ENCODE data around the gene CFAP68. TPM values are rescaled to one million over a fixed set of nuclear protein-coding genes. Genes with fewer than 3 reads are reported as not detected.

The CFAP68 gene
- total RNA-seq, 4 donors from 2014 or later: 19.4 to 30.9 (median 24.6) TPM

GRCh38 chr11:111911563-111912401 lies 32.4 kb downstream of the CFAP68 start, which contains the start of gene CRYAB:
CRYAB (minus strand) TSS chr11:111911770; CDS start chr11:111911724, 46 bp downstream.
- TF ChIP-seq, protein P1, sequence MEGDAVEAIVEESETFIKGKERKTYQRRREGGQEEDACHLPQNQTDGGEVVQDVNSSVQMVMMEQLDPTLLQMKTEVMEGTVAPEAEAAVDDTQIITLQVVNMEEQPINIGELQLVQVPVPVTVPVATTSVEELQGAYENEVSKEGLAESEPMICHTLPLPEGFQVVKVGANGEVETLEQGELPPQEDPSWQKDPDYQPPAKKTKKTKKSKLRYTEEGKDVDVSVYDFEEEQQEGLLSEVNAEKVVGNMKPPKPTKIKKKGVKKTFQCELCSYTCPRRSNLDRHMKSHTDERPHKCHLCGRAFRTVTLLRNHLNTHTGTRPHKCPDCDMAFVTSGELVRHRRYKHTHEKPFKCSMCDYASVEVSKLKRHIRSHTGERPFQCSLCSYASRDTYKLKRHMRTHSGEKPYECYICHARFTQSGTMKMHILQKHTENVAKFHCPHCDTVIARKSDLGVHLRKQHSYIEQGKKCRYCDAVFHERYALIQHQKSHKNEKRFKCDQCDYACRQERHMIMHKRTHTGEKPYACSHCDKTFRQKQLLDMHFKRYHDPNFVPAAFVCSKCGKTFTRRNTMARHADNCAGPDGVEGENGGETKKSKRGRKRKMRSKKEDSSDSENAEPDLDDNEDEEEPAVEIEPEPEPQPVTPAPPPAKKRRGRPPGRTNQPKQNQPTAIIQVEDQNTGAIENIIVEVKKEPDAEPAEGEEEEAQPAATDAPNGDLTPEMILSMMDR (IDR thresholded peaks at IDR 0.05; ENCODE audit: low read depth): no peak

DNA sequence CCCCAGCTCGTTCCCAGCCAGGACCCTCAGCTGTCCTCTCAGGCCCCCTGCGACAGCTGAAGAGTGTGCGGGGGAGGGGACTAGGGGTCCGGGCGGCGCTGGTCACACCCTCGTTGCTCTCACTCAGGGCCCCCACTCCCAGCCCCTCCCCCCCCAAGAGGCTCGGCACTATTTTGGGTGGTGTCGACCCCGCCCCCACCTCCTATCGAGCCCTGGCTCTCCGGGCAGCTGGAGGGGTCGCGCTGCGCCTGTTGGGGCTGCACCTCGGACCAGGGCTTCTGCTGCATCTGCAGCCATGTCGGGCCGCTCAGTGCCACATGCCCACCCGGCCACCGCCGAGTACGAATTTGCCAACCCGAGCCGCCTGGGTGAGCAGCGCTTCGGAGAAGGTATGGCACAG lies 33.2 kb downstream of the CFAP68 start, which contains the start of gene HSPB2:
HSPB2 (plus strand) TSS at position 200 of the 400 bp plus-strand sequence; CDS start at position 296, 96 bp downstream.
- TF ChIP-seq, protein P1 (IDR thresholded peaks at IDR 0.05; ENCODE audit: low read depth): no peak

DNA sequence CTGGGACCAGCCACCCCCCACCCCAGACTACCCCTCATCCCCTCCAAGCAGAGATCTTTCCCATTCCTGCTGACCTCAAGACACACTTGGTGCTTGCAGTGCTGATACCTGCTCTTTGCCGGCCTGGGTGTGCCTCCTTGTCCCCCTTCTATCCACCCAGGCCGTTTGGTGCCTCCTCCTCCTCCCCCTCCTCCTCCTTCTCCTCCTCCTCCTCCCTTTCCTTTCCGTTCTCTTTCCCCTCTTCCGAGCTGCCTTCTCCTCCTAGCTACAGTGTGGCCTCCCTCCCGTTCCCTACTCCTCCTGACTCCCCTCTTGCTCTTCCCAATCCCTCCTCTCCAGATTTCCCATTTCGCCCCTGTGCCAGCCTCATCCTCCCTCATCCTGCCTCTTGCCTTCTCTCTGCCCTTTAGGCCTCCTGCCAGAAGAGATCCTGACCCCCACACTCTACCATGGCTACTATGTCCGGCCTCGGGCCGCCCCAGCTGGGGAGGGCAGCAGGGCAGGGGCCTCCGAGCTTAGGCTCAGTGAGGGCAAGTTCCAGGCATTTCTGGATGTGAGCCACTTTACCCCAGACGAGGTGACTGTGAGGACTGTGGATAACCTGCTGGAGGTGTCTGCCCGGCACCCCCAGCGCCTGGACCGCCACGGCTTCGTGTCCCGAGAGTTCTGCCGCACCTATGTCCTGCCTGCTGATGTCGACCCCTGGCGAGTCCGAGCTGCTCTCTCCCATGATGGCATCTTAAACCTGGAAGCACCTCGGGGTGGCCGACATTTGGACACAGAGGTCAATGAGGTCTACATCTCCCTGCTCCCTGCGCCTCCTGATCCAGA lies 33.9 kb downstream of the CFAP68 start:
- TF ChIP-seq, protein P1 (IDR thresholded peaks at IDR 0.05; ENCODE audit: low read depth): no peak

DNA sequence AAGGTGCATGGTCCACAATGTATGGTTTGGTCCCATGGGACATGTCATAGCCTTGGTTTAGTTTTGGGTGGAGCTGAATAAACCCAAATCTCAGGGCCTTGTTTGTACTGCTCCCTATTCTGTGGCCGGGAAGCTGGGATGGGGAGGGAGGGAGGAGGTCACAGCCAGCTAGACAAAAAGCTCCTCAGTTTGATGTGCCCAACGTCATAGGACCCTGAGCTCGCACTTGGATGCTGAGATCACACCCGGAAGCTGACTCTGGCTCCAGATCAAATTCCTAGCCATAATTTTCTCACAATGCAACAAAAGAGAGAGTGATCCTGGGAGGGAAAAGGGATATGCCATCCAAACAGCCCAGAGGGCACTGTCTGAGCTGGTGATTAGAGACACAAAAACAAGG lies 34.7 kb downstream of the CFAP68 start:
- TF ChIP-seq, protein P1 (IDR thresholded peaks at IDR 0.05; ENCODE audit: low read depth): no peak

DNA sequence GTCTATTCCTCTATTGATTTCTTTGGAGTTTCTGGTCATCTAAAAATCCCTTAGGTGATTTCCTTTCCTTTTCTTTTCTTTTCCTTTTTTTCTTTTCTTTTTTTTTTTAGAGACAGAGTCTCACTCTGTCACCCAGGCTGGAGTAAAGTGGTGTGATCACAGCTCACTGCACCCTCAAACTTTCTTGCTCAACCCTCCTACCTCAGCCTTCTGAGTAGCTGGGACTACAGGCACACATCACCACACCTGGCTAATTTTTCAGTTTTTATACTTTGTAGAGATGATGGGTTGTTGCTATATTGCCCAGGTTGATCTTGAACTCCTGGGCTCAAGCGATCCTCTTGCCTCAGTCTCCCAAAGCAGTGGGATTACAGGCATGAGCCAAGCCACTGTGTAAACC lies 37.4 kb downstream of the CFAP68 start:
- TF ChIP-seq, protein P1 (IDR thresholded peaks at IDR 0.05; ENCODE audit: low read depth): no peak

DNA sequence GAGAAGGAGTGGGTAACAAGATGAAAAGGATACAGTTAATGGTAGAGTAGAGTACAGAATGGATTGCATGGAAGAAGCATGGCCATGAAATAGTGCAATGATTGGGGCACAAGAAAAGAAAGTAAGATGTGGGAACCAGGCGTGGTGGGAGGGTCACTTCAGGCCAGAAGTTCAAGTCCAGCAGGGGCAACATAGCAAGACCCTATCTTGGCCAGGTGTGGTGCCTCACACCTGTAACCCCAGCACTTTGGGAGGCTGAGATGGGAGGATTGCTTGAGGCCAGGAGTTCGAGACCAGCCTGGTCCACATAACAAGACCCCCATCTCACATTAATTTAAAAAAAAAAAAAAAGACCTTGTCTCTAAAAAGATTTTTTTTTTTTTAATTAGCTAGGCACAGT lies 38.0 kb downstream of the CFAP68 start:
- TF ChIP-seq, protein P1 (IDR thresholded peaks at IDR 0.05; ENCODE audit: low read depth): no peak

- TF ChIP-seq, protein P1 (IDR thresholded peaks at IDR 0.05; ENCODE audit: low read depth): no peak
Measured at GRCh38 chr11:111917788-111918187, 38.4 kb downstream of the CFAP68 start.

Data from subcutaneous adipose tissue (tissue), 4 donors.